ENCODE data around the gene EXOG.
"Not testable (repeated sequence)": the region's sequence is repeated elsewhere in the genome, so short reads cannot be mapped to it uniquely, and the experiment has no call there.

The EXOG gene

GRCh38 chr3:38564631-38565338 is 68.6 kb downstream of the EXOG start:
- DNase-seq, result no peak

- DNase-seq, result no peak
These were observed 69.4 kb downstream of the EXOG start for GRCh38 chr3:38565339-38566214.

GRCh38 chr3:38566215-38566528 is 70.0 kb downstream of the EXOG start:
- DNase-seq, result no peak

GRCh38 chr3:38566794-38567193 is 70.7 kb downstream of the EXOG start:
- not testable (repeated sequence) for DNase-seq

GRCh38 chr3:38567498-38567897 is 71.4 kb downstream of the EXOG start:
- DNase-seq, result no peak

GRCh38 chr3:38573111-38573510 is 77.0 kb downstream of the EXOG start:
- DNase-seq, result no peak

GRCh38 chr3:38573556-38573955 is 77.4 kb downstream of the EXOG start:
- DNase-seq, result no peak

- no peak for DNase-seq
These were observed 78.5 kb downstream of the EXOG start for GRCh38 chr3:38574411-38575278.

- DNase-seq, result no peak
These were observed 79.2 kb downstream of the EXOG start for GRCh38 chr3:38575279-38575843.

Data from 8988T (cell line).